Jurkat, Clone E6-1 (cell line): ENCODE results near the gene LYL1.

Experiments used
- DNase-seq: peaks from one replicate; pipeline ENCODE4 v3.0.0-alpha.2; 2011; ENCODE audit warnings: low read depth, low spot score
- H3K4me3 ChIP-seq: 2 replicates; pipeline ENCODE4 v1.5.1; 2011; ENCODE audit warnings: mild to moderate bottlenecking, low read length, control low read depth, moderate library complexity

LYL1 gene

GRCh38 chr19:13050274-13050673 lies 52.4 kb downstream of the LYL1 start:
- DNase-seq = no peak
- no peak overlapping the region for H3K4me3 ChIP-seq
